ENCODE measurements around the gene PBX1.
"Not testable (repeated sequence)": the region's sequence is repeated elsewhere in the genome, so short reads cannot be mapped to it uniquely, and the experiment has no call there.

Gene PBX1

DNA sequence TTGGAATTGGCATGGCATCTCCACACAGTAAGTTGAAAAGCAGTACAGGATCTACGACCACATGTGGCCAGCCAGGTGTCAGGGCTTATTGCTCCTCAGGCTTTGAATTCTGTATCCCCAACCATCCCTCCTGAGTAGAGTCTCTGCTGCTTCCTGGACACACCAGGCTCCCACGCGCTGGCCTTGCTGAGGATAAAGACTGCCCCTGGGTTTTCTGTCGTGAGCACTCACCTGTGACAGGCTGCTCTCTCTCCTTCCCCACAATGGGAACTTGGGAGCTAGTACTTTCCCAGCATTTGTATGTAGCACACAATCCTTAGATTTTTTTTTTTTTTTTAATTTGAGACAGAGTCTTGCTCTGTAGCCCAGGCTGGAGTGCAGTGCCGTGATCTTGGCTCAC, 33.6 kb downstream of the PBX1 start:
- DNase-seq = no peak

DNA sequence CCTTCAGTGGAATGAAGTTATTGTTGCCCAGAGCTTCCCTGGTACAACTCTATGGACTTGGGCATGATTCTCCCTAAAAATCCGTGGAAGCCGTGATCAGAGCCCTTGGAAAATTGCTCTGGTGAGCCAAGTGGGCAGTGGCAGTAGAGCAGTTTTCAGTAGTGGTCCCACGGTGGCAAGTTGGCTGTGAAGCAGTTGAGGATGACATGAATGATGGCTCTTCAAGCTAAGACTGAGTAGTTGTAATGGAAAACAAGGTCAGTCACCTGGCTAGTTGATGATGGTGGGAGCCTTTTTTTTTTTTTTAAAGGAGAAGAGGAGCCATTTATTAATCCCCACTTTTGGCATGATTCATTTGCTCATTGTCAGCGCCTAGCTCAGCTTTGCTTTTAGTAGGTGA, 36.2 kb downstream of the PBX1 start:
- no peak for DNase-seq

- DNase-seq = no peak
Observed at GRCh38 chr1:164596172-164596571, 37.2 kb downstream of the PBX1 start.

- no peak for DNase-seq
Observed at GRCh38 chr1:164598719-164599118, 39.7 kb downstream of the PBX1 start.

- no peak for DNase-seq
Observed at GRCh38 chr1:164599272-164599671, 40.3 kb downstream of the PBX1 start.

DNA sequence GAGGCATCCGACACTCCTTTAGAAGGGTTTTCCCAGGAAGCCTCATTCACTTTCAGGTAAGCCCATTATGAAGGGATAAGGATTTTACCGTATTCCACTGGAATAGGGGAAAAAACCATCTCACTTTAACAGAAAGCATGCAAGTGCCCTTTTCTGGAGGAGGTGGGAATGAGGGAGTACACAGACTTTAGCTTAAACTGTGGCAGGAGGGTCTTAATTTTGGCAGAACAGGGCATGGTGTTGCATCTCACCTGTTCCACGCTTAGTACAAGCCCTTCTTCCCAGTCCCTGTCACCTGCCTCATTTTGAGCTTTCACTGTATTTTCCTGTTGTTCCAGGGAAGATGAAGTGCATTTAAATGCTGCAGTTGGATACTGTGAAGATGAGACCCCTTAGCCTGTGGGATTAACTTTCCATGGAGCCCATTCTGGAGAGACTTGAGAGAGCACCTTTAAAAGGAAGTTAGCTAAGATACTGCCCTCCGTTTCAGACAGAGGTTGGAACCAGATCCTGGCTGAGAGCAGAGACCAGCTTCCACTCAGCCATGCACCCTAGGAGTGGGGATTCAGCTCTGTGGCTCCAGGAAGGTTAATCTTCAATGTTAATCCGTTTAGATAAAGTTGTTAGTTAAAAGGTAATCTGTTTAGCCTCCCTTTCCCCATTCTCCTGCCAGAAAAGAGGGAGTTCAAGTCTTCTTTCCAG, 42.6 kb downstream of the PBX1 start:
- no peak for DNase-seq

DNA sequence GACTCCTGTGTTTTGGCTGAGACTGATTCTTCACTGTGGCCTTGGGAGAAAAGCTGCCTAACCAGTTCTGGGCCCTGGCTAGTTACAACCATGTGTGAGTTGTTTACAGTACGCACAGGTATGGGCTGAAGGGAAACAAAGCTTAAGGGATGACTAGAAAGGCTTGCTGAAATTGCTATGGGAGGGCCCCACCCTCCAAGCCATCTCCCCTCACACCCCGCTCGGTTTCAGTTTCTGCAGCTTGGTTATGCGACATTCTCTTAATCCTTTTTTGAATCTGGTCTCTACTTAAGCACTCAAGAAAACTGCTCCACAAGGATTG, 43.1 kb downstream of the PBX1 start:
- no peak for DNase-seq

DNA sequence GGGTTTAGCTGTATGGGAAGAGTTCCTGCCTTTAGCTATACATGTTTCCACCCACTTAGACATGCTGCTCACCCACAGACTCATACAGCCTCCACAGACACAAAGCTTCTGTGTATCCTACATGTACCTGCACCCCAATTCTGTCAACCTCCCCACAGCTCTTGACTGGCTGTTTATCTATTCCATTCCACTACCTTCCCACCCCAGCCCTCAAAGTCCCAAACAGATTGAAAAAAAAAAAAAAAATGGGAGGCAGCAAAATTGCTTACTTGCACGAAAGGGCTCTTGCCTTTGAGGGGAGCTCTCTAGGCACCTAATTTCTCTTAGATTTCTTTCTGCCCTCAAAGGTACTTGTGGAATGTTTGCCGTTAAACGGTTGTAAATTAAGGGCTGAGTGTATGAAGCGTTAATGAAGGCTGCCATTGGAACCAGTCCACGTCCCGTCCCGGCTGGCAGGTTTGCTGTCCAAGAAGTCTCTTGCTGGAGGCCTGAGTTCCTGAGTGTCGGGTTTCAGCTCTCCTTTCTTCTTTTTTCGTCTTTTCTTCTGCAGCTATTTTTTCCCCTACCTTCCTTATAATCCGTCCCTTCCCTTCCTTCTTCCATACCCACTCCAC, 43.6 kb downstream of the PBX1 start:
- DNase-seq = no peak

GRCh38 chr1:164603805-164604204, 44.8 kb downstream of the PBX1 start:
- DNase-seq = not testable (repeated sequence)

DNA sequence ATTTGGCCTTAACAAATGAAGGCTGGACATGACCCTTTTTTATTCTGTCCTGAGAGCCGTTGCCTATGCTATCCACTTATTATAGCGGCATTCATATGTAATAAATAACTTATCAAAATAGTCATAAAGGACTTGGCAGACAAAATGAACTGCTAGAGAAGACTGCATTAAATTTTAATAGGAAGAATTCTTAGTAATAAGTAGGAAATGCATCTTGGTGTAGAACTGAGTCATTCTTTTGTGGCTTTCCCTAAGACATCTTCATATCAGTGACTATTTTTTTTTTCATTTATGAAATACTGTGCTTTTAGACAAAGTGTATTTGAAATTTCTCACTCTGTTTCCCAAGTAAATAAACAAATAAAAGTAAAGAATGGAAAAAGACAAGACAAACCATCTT, 45.6 kb downstream of the PBX1 start:
- DNase-seq = no peak

DNA sequence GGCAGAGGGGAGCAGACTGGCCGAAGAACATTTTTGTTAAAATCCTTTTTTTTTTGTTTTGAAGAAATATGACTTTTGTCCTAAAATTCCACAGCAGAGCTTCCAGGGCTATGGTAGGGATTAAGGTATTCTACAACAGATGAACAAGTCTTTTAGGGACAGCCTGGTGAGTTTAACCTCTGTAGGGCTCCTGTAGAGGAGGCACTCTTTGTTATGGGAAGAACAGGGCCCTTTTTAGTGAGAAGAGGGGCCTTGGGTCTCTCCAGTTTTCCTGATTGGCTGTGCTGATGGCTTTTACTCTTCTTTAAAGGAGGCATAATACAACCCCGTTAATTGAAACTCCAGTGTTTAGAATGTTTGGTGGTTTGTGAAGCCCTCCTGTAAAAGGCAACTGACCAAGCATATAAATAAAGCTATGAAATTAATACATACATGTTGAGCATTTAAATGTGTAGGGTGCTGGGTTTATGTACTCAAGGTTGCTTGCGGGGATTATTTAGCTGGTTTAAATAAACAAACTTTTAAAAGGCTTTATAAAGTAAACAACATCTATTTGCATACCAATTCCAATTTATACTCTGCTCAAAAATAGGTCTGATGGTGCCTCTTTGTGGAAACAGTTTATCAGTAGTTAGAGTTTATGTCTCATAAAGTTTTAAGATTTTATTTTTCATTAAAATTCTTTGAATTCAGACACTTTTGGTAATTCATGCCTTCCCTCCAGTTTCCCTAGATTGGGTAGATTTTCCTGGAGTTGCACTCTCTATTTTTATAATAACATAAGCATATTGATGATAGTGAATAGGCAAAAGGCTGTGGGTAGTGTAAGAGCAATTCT, 46.5 kb downstream of the PBX1 start:
- no peak for DNase-seq

GRCh38 chr1:164607351-164607750, 48.4 kb downstream of the PBX1 start:
- DNase-seq = no peak

GRCh38 chr1:164608651-164609057, 49.7 kb downstream of the PBX1 start:
- DNase-seq = no peak

- no peak for DNase-seq
Observed at GRCh38 chr1:164609089-164609488, 50.1 kb downstream of the PBX1 start.

DNA sequence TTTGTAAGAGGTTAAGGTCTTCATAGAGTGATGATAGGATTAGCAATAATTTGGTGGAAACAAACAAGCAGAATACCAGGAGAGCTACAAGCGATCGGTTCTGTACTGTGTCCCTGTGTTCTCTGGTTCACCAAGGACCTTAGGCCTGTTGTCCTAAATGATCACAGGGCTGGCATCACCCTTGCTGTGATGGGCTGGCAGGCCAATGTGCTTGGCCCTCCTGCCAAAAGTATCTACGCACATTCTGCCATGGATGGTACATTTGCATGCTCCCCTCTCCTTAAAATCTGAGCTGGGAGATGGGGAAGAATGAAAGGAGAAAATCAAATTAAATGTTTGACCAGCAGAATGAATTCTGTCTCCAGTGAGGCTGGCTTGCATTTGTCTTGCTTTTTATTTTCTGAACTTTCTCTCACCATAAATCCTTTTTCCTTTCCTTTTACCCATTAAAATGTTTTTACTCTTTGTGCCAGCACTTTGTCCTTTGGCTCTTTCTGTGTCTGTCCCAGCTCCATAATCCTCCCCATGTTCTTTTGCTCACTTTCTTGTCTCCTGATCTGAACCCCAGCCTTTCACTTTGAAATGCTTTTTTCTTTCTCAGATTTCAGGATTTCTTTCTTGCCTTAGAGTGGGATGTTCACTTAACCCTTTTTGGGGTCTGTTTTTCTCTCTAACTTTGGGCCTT, 51.7 kb downstream of the PBX1 start:
- DNase-seq = no peak

DNA sequence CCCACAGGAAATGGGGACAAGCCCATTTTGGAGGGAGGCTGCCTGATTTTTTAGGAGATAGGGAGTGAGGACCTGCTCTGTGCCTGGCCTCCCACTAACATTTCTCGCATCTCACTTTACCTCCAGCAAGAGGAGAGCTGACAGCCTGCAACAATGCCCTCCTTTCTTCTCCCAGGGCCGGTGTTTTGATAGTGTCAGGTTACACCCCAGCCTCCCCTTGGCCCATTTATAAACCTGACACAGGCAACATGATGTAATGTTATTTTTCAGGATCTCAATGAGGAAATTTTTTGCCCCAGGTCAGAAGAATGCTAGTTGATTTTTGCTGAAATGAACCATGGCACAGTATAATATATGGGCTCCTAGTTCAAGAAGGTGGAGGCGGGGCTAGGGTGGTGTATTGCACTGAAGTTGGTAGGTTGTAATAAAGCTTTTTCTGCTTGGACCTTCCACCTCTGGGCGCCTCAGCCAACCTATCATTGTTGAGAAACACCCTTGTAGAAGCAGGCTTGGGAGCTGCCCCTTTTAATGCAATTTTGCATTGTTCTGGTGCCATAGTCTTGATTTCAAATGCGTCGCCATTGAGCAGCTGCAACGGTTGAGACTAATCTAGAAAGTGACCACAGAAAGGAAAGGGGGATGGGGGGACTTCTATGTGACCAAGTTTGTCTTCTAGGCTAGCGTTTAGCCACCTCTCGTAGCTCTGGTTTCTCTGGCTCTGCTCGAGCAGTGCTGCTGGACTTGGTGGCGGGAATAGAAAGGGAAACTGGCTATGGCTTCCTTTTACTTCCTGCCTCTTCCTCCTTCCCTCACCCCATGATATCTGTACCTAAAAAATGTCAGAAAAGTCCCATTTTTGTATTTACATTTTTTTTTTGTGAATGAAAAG, 53.0 kb downstream of the PBX1 start:
- no peak for DNase-seq

DNA sequence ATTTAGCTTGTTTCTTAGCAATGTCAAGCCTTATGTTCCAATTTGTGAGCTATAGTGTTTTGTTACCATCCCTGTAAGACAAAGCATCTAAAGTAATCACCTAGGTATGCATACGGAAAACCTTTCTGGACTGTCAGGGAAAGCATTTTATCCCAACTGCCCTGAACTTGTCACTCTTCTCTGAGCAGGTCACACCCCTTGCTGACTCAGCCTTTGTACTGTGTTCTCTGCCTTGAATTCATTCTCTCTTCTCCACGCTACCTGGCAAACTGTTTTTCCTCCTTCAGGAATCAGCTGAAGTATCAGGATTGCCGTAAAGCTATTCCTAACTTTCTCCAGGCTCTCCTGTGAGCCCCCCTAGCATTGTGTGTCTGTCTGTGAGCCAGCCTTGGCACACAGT, 54.2 kb downstream of the PBX1 start:
- no peak for DNase-seq

DNA sequence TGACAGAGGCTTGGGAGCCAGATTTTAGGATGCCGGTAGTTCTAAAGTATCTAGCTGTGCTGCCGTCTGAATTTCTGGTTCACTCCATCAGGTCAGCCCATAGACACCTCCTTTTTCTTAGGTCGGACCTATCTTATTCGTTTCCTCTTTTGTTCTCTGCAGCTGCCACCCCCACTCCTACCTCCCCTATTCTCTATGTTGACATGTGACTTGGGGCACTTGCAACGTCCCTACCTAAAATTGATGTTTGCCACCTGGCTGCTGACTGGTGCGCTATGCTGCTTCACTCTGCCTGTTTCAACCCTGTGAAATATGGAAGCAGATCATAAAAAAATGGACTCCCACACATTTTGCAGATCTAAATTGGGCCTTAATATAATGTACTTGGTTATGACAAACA, 55.3 kb downstream of the PBX1 start:
- no peak for DNase-seq

- no peak for DNase-seq
Observed at GRCh38 chr1:164617377-164618201, 58.6 kb downstream of the PBX1 start.

DNA sequence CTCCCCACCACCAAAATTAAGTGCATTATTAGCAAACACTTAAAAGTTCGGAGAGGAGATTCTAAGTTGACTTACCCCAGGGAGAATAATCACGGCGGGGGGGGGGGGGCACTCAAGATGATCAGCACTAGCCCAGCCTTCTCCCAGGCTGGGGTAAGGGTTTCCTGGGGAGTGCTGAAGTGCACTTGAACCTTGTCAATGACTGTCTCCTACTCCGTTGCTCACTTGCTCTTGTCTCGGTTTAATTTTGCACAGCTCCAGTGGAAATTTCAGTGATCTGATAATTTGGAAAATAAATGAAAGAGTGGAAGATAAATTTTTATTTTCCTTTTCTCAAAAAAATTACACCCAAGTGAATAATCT, 59.2 kb downstream of the PBX1 start:
- DNase-seq = no peak

DNA sequence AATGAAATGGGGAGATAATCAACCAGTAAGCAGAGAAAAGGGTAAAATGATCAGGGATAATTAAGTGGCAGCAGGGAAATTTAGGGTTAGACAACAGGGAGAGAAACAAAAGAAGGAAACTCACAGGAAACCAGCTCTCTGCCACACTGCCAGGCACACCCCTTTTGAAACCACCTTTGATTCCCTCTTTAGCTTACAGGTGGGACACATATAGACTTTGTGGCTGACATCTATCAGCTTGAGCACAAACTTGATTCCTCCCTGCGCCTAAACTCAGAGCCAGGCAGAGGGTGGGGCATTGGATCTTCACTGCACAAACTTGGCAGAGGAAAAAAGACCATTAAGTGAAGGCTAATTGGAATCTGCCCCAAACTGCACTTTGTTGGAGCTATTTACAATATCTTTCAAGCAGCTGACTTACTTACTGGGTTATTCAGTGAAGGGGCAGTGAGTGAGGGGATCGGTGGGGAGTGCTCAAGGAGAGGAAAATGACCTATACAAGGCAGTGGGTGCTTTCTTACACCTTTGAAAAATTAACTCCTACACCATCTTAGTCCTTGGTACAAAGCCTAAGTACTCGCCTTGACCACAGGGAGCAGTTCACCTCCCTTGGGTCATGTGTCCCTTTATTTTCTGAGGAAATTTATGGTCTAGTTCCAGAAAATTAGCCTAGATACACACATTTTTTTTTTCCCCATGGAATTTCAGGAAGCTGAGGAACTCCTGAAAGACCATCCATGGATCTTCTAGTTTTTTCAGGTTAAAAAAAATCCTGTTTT, 60.2 kb downstream of the PBX1 start:
- no peak for DNase-seq
